ENCODE data around the gene GDA.

GRCh38 chr9:72289401-72289800 is 140.2 kb downstream of the GDA start:
- TF ChIP-seq, protein P1, sequence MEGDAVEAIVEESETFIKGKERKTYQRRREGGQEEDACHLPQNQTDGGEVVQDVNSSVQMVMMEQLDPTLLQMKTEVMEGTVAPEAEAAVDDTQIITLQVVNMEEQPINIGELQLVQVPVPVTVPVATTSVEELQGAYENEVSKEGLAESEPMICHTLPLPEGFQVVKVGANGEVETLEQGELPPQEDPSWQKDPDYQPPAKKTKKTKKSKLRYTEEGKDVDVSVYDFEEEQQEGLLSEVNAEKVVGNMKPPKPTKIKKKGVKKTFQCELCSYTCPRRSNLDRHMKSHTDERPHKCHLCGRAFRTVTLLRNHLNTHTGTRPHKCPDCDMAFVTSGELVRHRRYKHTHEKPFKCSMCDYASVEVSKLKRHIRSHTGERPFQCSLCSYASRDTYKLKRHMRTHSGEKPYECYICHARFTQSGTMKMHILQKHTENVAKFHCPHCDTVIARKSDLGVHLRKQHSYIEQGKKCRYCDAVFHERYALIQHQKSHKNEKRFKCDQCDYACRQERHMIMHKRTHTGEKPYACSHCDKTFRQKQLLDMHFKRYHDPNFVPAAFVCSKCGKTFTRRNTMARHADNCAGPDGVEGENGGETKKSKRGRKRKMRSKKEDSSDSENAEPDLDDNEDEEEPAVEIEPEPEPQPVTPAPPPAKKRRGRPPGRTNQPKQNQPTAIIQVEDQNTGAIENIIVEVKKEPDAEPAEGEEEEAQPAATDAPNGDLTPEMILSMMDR (IDR thresholded peaks at IDR 0.05; ENCODE audit: insufficient read depth, low read depth, low read length): no peak
- no peak for TF ChIP-seq EZH2 (IDR thresholded peaks at IDR 0.05; ENCODE audit: insufficient read depth, low read length)
